ENCODE data around the gene C17orf67. TPM values are rescaled to one million over a fixed set of nuclear protein-coding genes. Genes with fewer than 3 reads are reported as not detected.

C17orf67 gene
- total and polyA plus RNA-seq, 2 of the 8 experiments (the other 6 are each of a cell fraction or from before 2014, with no cell fraction given), result 0.67 to 2.2 TPM

- Histone ChIP-seq H3K36me3 (ENCODE audit: control insufficient read depth in 2 of 4, insufficient read depth in 4 of 4, low read length in 3 of 4) (peaks cover 2 to 10% (median 5%) of the 10 kb centered on the region in 4 experiments; a peak in 3 of 8 replicates), H2BK15ac (ENCODE audit: low read length) (no peak overlapping the region), H4K5ac (ENCODE audit: insufficient read length, low read depth, low read length) (no peak overlapping the region), H3K23me2 (ENCODE audit: low read depth, low read length) (no peaks in the 10 kb centered on the region), H4K91ac (replicated peaks; ENCODE audit: insufficient read length, low read length) (no peak overlapping the region), H3K4ac (replicated peaks; ENCODE audit: insufficient read length, low read depth, low read length) (no peak overlapping the region), H3K79me2 (ENCODE audit: control insufficient read depth in 1 of 2, insufficient read depth in 2 of 2, low read length in 2 of 2) (no peaks in the 10 kb centered on the region), H2BK5ac (ENCODE audit: low read depth, low read length) (no peak overlapping the region), H3K4me2 (ENCODE audit: insufficient read depth in 1 of 2, low read depth in 2 of 2, low read length in 2 of 2) (no peak overlapping the region), H2BK20ac (ENCODE audit: low read length) (no peak overlapping the region), H3K14ac (ENCODE audit: insufficient read length) (no peak overlapping the region), H3K9me3 (ENCODE audit: insufficient read depth in 2 of 2, low read depth in 1 of 2, low read length in 1 of 2) (no peaks in the 10 kb centered on the region), H4K8ac (ENCODE audit: extremely low read depth, insufficient read depth, low read length) (no peak overlapping the region), H3K56ac (replicated peaks; ENCODE audit: insufficient read length, low read depth, low read length) (no peak overlapping the region), H4K20me1 (replicated peaks in 1 of 2; ENCODE audit: control insufficient read depth in 1 of 2, insufficient read depth in 2 of 2, low read length in 2 of 2) (no peaks in the 10 kb centered on the region), H3K27me3 (replicated peaks in 1 of 4; ENCODE audit: control insufficient read depth in 3 of 4, extremely low read depth in 1 of 4, insufficient read depth in 3 of 4, low read length in 3 of 4) (no peaks in the 10 kb centered on the region), H3K4me1 (replicated peaks in 1 of 4; ENCODE audit: control insufficient read depth in 3 of 4, insufficient read depth in 4 of 4, low read length in 3 of 4) (no peaks in the 10 kb centered on the region), H3K23ac (ENCODE audit: insufficient read length) (no peak overlapping the region), H3K4me3 (ENCODE audit: extremely low read depth in 1 of 4, insufficient read depth in 2 of 4, low read depth in 3 of 4, low read length in 4 of 4) (no peak overlapping the region), H2BK12ac (ENCODE audit: low read depth, low read length) (no peak overlapping the region), H2BK120ac (replicated peaks; ENCODE audit: low read depth, low read length) (no peak overlapping the region), H2AFZ (ENCODE audit: low read length) (no peak overlapping the region), H3K9ac (replicated peaks in 1 of 4; ENCODE audit: extremely low read depth in 1 of 4, low read depth in 3 of 4, low read length in 3 of 4) (no peak overlapping the region), H3K79me1 (ENCODE audit: low read depth, low read length) (no peaks in the 10 kb centered on the region), H3K18ac (ENCODE audit: extremely low read depth, low read length) (no peak overlapping the region), H2AK5ac (ENCODE audit: low read depth, low read length) (no peak overlapping the region), H3K27ac (ENCODE audit: low read depth, low read length) (no peak overlapping the region)
- ChIA-PET CTCF (ENCODE audit: partially characterized antibody) (no interaction called here), POLR2A (ENCODE audit: partially characterized antibody) (no interaction called here)
- 98% methylated on average over 4 of the region's 4 CpGs; no CpG with 5 or more reads in 1 of the 2 experiments for WGBS, 2 experiments (ENCODE audit: extremely low coverage in 1 of 2, insufficient coverage in 1 of 2, insufficient read length in 1 of 2, insufficient replicate concordance in 2 of 2, low coverage in 1 of 2, low lambda C conversion rate in 2 of 2, missing lambda C conversion rate in 1 of 2)
- no peak for DNase-seq (ENCODE audit: low read depth in 1 of 2, low spot score in 2 of 2)
- TF ChIP-seq SAP30 (IDR thresholded peaks at IDR 0.05; ENCODE audit: insufficient read depth, insufficient replicate concordance, low read length) (no peak), CBX8 (IDR thresholded peaks at IDR 0.05; ENCODE audit: borderline replicate concordance, low read depth, low read length) (no peak), SRF (IDR thresholded peaks at IDR 0.05; ENCODE audit: low read depth, low read length) (no peak)
- no peak for FAIRE-seq
Observed at GRCh38 chr17:56847106-56847505, 13.4 kb upstream of the C17orf67 start.

All from H1 (cell line).